ENCODE results near the gene CNOT1. TPM values are rescaled to one million over a fixed set of nuclear protein-coding genes. Genes with fewer than 3 reads are reported as not detected.

CNOT1 gene
- polyA plus RNA-seq, 1 donor (not counting 4 experiments of a cell fraction or from before 2014, with no cell fraction given): 163 TPM

GRCh38 chr16:58582971-58583765, 46.5 kb downstream of the CNOT1 start:
- Histone ChIP-seq H3K79me2 (ENCODE audit: control insufficient read depth, insufficient read depth, low read length) (peaks cover 2% of the 10 kb centered on the region), H3K4me1 (ENCODE audit: control insufficient read depth, extremely low read depth, insufficient read depth, low read length) (no peaks in the 10 kb centered on the region), H4K20me1 (ENCODE audit: control insufficient read depth, extremely low read depth, insufficient read depth, low read length) (peaks cover 4% of the 10 kb centered on the region), H3K36me3 (ENCODE audit: control insufficient read depth in 2 of 2, extremely low read depth in 1 of 2, insufficient read depth in 2 of 2, low read length in 2 of 2) (peaks cover 24 to 34% of the 10 kb centered on the region in 2 experiments), H3K9me1 (ENCODE audit: control insufficient read depth, extremely low read depth, insufficient read depth, low read length) (no peaks in the 10 kb centered on the region), H3K4me2 (ENCODE audit: control insufficient read depth, extremely low read depth, insufficient read depth, low read depth, low read length) (no peak overlapping the region), H3K9me3 (ENCODE audit: control insufficient read depth, low read depth, low read length) (no peaks in the 10 kb centered on the region), H3K4me3 (ENCODE audit: control insufficient read depth in 2 of 3, extremely low read depth in 1 of 3, insufficient read depth in 2 of 3, low read depth in 1 of 3, low read length in 3 of 3) (no peak overlapping the region), H3K9ac (ENCODE audit: control insufficient read depth, extremely low read depth, insufficient read depth, low read length) (no peak overlapping the region), H3K27ac (ENCODE audit: control insufficient read depth, insufficient read depth, low read length) (no peak overlapping the region), H3K27me3 (ENCODE audit: control insufficient read depth, extremely low read depth, insufficient read depth, low read length) (no peaks in the 10 kb centered on the region), H2AFZ (ENCODE audit: control insufficient read depth, low read length) (no peak overlapping the region)
- dilution Hi-C loops (cut with MboI; ENCODE audit: extremely low pct_ligation_motif_present, low sequenced_read_pairs): no loop called here
- TF ChIP-seq EZH2 (IDR thresholded peaks at IDR 0.05; ENCODE audit: low read length): no peak
- TF ChIP-seq CTCF (optimal IDR thresholded peaks at IDR 0.05 in 1 of 3, IDR thresholded peaks at IDR 0.05 in 1 of 3, conservative IDR thresholded peaks at IDR 0.05 in 1 of 3; ENCODE audit: extremely low read depth in 1 of 3, insufficient read depth in 2 of 3, low read length in 3 of 3): no peak
- DNase-seq (ENCODE audit: low read depth, low spot score) (no peak), FAIRE-seq (no peak)

- peaks cover 30 to 41% of the 10 kb centered on the region in 2 experiments for H3K36me3 ChIP-seq (ENCODE audit: control insufficient read depth in 2 of 2, extremely low read depth in 1 of 2, insufficient read depth in 2 of 2, low read length in 2 of 2)
- no peaks in the 10 kb centered on the region for H3K27me3 ChIP-seq (ENCODE audit: control insufficient read depth, extremely low read depth, insufficient read depth, low read length)
- DNase-seq (ENCODE audit: low read depth, low spot score): no peak
- dilution Hi-C loops (cut with MboI; ENCODE audit: extremely low pct_ligation_motif_present, low sequenced_read_pairs): no loop called here
- no peak overlapping the region for H3K4me3 ChIP-seq (ENCODE audit: control insufficient read depth in 2 of 3, extremely low read depth in 1 of 3, insufficient read depth in 2 of 3, low read depth in 1 of 3, low read length in 3 of 3)
- no peak overlapping the region for H2AFZ ChIP-seq (ENCODE audit: control insufficient read depth, low read length)
- H3K4me1 ChIP-seq (ENCODE audit: control insufficient read depth, extremely low read depth, insufficient read depth, low read length): no peaks in the 10 kb centered on the region
- H3K4me2 ChIP-seq (ENCODE audit: control insufficient read depth, extremely low read depth, insufficient read depth, low read depth, low read length): no peak overlapping the region
- H3K9me3 ChIP-seq (ENCODE audit: control insufficient read depth, low read depth, low read length): no peaks in the 10 kb centered on the region
- TF ChIP-seq EZH2 (IDR thresholded peaks at IDR 0.05; ENCODE audit: low read length) (no peak), CTCF (optimal IDR thresholded peaks at IDR 0.05 in 1 of 3, IDR thresholded peaks at IDR 0.05 in 1 of 3, conservative IDR thresholded peaks at IDR 0.05 in 1 of 3; ENCODE audit: extremely low read depth in 1 of 3, insufficient read depth in 2 of 3, low read length in 3 of 3) (no peak)
- peaks cover 2% of the 10 kb centered on the region for H3K79me2 ChIP-seq (ENCODE audit: control insufficient read depth, insufficient read depth, low read length)
- no peak overlapping the region for H3K27ac ChIP-seq (ENCODE audit: control insufficient read depth, insufficient read depth, low read length)
- H3K9me1 ChIP-seq (ENCODE audit: control insufficient read depth, extremely low read depth, insufficient read depth, low read length): no peaks in the 10 kb centered on the region
- FAIRE-seq: no peak
- H4K20me1 ChIP-seq (ENCODE audit: control insufficient read depth, extremely low read depth, insufficient read depth, low read length): peaks cover 4% of the 10 kb centered on the region
- no peak overlapping the region for H3K9ac ChIP-seq (ENCODE audit: control insufficient read depth, extremely low read depth, insufficient read depth, low read length)
Measured at GRCh38 chr16:58582133-58582532, 47.5 kb downstream of the CNOT1 start.

Data from keratinocyte (primary cell).